Measurements from ENCODE around the gene SDR39U1. TPM values are rescaled to one million over a fixed set of nuclear protein-coding genes. Genes with fewer than 3 reads are reported as not detected.
"Not testable (repeated sequence)": the region's sequence is repeated elsewhere in the genome, so short reads cannot be mapped to it uniquely, and the experiment has no call there.

Gene SDR39U1
- total RNA-seq, 1 experiment from 2014 or later, result 59.0 TPM

DNA sequence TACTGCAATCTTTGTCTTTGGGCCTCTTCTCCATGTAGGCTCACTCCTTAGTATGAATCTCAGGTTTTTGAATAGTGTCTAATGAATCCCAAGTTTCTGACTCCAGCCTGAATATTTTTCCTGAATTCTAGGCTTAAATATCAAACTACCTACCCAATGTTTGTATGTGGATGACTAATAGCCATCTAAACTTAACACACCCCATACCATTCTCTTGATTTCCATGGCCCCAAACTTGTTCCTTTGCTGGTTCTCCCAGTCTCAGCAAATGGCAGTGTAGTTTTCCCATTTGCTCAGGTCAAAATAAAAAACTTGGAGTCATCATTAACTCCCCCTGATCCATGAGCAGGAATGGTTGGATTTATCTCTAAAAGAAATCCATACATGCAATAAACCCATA is 18.8 kb upstream of the SDR39U1 start:
- Mint-ChIP-seq H3K27me3 (ENCODE audit: unreplicated experiment) (no peaks in the 10 kb centered on the region), H3K36me3 (ENCODE audit: insufficient read depth, unreplicated experiment) (peaks cover 4% of the 10 kb centered on the region), H3K27ac (ENCODE audit: unreplicated experiment) (no peak overlapping the region), H3K4me1 (ENCODE audit: low read depth, unreplicated experiment) (peaks cover 17% of the 10 kb centered on the region), H3K4me3 (ENCODE audit: low read depth, unreplicated experiment) (no peak overlapping the region), H3K9me3 (ENCODE audit: low read depth, unreplicated experiment) (peaks cover 7% of the 10 kb centered on the region)
- intact Hi-C loops (cut with micrococcal nuclease; ENCODE audit: unreplicated experiment), result no loop called here
- CTCF ChIA-PET, result no interaction called here
- TF ChIP-seq, protein P1, sequence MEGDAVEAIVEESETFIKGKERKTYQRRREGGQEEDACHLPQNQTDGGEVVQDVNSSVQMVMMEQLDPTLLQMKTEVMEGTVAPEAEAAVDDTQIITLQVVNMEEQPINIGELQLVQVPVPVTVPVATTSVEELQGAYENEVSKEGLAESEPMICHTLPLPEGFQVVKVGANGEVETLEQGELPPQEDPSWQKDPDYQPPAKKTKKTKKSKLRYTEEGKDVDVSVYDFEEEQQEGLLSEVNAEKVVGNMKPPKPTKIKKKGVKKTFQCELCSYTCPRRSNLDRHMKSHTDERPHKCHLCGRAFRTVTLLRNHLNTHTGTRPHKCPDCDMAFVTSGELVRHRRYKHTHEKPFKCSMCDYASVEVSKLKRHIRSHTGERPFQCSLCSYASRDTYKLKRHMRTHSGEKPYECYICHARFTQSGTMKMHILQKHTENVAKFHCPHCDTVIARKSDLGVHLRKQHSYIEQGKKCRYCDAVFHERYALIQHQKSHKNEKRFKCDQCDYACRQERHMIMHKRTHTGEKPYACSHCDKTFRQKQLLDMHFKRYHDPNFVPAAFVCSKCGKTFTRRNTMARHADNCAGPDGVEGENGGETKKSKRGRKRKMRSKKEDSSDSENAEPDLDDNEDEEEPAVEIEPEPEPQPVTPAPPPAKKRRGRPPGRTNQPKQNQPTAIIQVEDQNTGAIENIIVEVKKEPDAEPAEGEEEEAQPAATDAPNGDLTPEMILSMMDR (IDR thresholded peaks at IDR 0.05; ENCODE audit: unreplicated experiment), result no peak
- DNase-seq, result no peak
- BruUV-seq (replicated peaks), result no TSS peak

DNA sequence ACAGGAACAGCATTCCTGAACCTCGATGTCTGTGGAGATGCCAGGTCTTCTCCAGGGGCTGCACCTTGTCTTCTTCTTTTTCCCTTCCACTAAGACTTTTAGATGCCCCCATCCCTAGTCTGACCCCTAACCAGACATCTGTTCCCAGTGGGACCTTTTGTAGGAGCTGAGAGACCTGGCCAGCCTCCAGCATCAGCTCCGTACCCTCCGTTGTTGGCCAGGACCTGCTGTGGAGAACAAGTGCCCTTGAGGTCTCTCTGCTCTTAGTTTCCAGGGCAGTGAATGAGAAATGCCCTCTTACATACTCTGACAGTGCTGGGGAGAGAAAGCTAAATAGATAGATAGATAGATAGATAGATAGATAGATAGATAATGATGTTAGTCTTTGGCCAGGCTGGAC is 16.8 kb upstream of the SDR39U1 start:
- H3K36me3 Mint-ChIP-seq (ENCODE audit: insufficient read depth, unreplicated experiment), result peaks cover 4% of the 10 kb centered on the region
- no TSS peak for BruUV-seq (replicated peaks)
- H3K4me3 Mint-ChIP-seq (ENCODE audit: low read depth, unreplicated experiment), result no peak overlapping the region
- H3K4me1 Mint-ChIP-seq (ENCODE audit: low read depth, unreplicated experiment), result peaks cover 17% of the 10 kb centered on the region
- CTCF ChIA-PET, result no interaction called here
- H3K9me3 Mint-ChIP-seq (ENCODE audit: low read depth, unreplicated experiment), result peaks cover 7% of the 10 kb centered on the region
- intact Hi-C loops (cut with micrococcal nuclease; ENCODE audit: unreplicated experiment), result no loop called here
- no peak for DNase-seq
- TF ChIP-seq, protein P1 (IDR thresholded peaks at IDR 0.05; ENCODE audit: unreplicated experiment), result no peak
- H3K27me3 Mint-ChIP-seq (ENCODE audit: unreplicated experiment), result no peaks in the 10 kb centered on the region
- H3K27ac Mint-ChIP-seq (ENCODE audit: unreplicated experiment), result no peak overlapping the region

DNA sequence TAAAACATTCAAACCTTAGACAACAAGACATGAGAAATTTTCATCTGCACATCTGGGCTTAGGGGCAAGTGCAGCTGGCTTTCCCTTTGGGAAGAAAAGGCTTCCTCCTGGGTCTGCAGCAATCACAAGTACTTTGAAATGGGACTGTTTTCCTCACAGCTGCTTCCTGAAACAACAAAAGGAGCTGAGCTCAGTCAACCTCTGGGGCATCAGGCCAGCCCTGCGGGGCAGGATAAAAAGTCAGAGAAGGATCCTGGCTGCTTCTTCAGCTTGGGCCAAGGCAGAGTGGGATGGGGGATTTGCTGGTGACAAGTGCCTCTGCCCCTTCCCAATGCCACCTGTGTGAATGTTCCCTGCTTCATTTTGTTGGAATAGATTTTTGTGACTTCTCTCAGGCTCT is 16.2 kb upstream of the SDR39U1 start:
- Mint-ChIP-seq H3K27me3 (ENCODE audit: unreplicated experiment) (no peaks in the 10 kb centered on the region), H3K4me3 (ENCODE audit: low read depth, unreplicated experiment) (no peak overlapping the region), H3K27ac (ENCODE audit: unreplicated experiment) (no peak overlapping the region), H3K9me3 (ENCODE audit: low read depth, unreplicated experiment) (peaks cover 11% of the 10 kb centered on the region), H3K4me1 (ENCODE audit: low read depth, unreplicated experiment) (peaks cover 17% of the 10 kb centered on the region), H3K36me3 (ENCODE audit: insufficient read depth, unreplicated experiment) (peaks cover 4% of the 10 kb centered on the region)
- intact Hi-C loops (cut with micrococcal nuclease; ENCODE audit: unreplicated experiment), result no loop called here
- no TSS peak for BruUV-seq (replicated peaks)
- no peak for DNase-seq
- TF ChIP-seq, protein P1 (IDR thresholded peaks at IDR 0.05; ENCODE audit: unreplicated experiment), result no peak
- CTCF ChIA-PET, result no interaction called here

DNA sequence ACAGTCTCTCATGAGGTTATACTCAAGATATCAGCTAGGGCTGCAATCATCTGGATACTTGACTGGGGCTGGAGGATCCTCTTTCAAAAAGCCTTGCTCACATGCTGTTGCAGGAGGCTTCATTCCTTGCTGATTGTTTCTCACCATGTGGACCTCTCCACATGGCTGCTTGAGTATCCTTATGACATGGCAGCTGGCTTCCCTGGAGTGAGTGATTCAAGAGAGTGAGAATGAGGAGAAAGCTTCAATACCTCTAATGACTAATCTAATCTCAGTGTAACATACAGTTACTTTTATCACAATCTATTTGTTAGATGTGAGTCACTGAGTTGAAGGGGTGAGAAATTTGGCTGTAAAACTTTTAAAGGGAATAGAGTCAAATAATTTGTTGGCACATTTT is 14.4 kb upstream of the SDR39U1 start:
- no peak overlapping the region for H3K27ac Mint-ChIP-seq (ENCODE audit: unreplicated experiment)
- CTCF ChIA-PET, result no interaction called here
- H3K4me1 Mint-ChIP-seq (ENCODE audit: low read depth, unreplicated experiment), result peaks cover 17% of the 10 kb centered on the region
- BruUV-seq (replicated peaks), result no TSS peak
- H3K4me3 Mint-ChIP-seq (ENCODE audit: low read depth, unreplicated experiment), result no peak overlapping the region
- H3K36me3 Mint-ChIP-seq (ENCODE audit: insufficient read depth, unreplicated experiment), result peaks cover 4% of the 10 kb centered on the region
- H3K27me3 Mint-ChIP-seq (ENCODE audit: unreplicated experiment), result no peaks in the 10 kb centered on the region
- TF ChIP-seq, protein P1 (IDR thresholded peaks at IDR 0.05; ENCODE audit: unreplicated experiment), result no peak
- intact Hi-C loops (cut with micrococcal nuclease; ENCODE audit: unreplicated experiment), result no loop called here
- no peak for DNase-seq
- H3K9me3 Mint-ChIP-seq (ENCODE audit: low read depth, unreplicated experiment), result peaks cover 13% of the 10 kb centered on the region

DNA sequence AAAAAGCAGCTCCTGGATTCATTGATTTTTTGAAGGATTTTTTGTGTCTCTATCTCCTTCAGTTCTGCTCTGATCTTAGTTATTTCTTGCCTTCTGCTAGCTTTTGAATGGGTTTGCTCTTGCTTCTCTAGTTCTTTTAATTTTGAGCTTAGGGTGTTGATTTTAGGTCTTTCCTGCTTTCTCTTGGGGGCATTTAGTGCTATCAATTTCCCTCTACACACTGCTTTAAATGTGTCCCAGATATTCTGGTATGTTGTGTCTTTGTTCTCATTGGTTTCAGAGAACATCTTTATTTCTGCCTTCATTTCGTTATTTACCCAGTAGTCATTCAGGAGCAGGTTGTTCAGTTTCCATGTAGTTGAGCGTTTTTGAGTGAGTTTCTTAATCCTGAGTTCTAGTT is 8.3 kb upstream of the SDR39U1 start:
- BruUV-seq (replicated peaks); H3K4me1 Mint-ChIP-seq (ENCODE audit: low read depth, unreplicated experiment); H3K4me3 Mint-ChIP-seq (ENCODE audit: low read depth, unreplicated experiment); CTCF ChIA-PET; intact Hi-C loops (cut with micrococcal nuclease; ENCODE audit: unreplicated experiment); H3K36me3 Mint-ChIP-seq (ENCODE audit: insufficient read depth, unreplicated experiment); DNase-seq; H3K27ac Mint-ChIP-seq (ENCODE audit: unreplicated experiment); H3K27me3 Mint-ChIP-seq (ENCODE audit: unreplicated experiment); H3K9me3 Mint-ChIP-seq (ENCODE audit: low read depth, unreplicated experiment): not testable (repeated sequence)
